Measurements from ENCODE around the gene HENMT1.

Gene HENMT1

GRCh38 chr1:108665067-108665466, 4.2 kb upstream of the HENMT1 start:
- Histone ChIP-seq H3K4me3 (replicated peaks; ENCODE audit: insufficient read depth, low read length) (no peak overlapping the region), H3K27me3 (ENCODE audit: insufficient read depth, poor library complexity, severe bottlenecking) (no peaks in the 10 kb centered on the region), H3K27ac (replicated peaks) (no peak overlapping the region)
- TF ChIP-seq POLR2AphosphoS5 (IDR thresholded peaks at IDR 0.05; ENCODE audit: low read depth) (no peak), SPI1 (IDR thresholded peaks at IDR 0.05; ENCODE audit: borderline replicate concordance, low read depth) (no peak), REST (IDR thresholded peaks at IDR 0.05; ENCODE audit: insufficient replicate concordance, low read depth) (no peak), GABPA (IDR thresholded peaks at IDR 0.05; ENCODE audit: low read depth) (no peak)
- TF ChIP-seq, protein P1, sequence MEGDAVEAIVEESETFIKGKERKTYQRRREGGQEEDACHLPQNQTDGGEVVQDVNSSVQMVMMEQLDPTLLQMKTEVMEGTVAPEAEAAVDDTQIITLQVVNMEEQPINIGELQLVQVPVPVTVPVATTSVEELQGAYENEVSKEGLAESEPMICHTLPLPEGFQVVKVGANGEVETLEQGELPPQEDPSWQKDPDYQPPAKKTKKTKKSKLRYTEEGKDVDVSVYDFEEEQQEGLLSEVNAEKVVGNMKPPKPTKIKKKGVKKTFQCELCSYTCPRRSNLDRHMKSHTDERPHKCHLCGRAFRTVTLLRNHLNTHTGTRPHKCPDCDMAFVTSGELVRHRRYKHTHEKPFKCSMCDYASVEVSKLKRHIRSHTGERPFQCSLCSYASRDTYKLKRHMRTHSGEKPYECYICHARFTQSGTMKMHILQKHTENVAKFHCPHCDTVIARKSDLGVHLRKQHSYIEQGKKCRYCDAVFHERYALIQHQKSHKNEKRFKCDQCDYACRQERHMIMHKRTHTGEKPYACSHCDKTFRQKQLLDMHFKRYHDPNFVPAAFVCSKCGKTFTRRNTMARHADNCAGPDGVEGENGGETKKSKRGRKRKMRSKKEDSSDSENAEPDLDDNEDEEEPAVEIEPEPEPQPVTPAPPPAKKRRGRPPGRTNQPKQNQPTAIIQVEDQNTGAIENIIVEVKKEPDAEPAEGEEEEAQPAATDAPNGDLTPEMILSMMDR (IDR thresholded peaks at IDR 0.05; ENCODE audit: insufficient read depth, low read length): no peak
- no peak for DNase-seq (ENCODE audit: low read depth in 1 of 2, low spot score in 1 of 2)

GRCh38 chr1:108664481-108664880, 3.6 kb upstream of the HENMT1 start:
- no peak overlapping the region for H3K27ac ChIP-seq (replicated peaks)
- H3K27me3 ChIP-seq (ENCODE audit: insufficient read depth, poor library complexity, severe bottlenecking): no peaks in the 10 kb centered on the region
- TF ChIP-seq GABPA (IDR thresholded peaks at IDR 0.05; ENCODE audit: low read depth): no peak
- TF ChIP-seq, protein P1 (IDR thresholded peaks at IDR 0.05; ENCODE audit: insufficient read depth, low read length): no peak
- no peak for TF ChIP-seq POLR2AphosphoS5 (IDR thresholded peaks at IDR 0.05; ENCODE audit: low read depth)
- TF ChIP-seq SPI1 (IDR thresholded peaks at IDR 0.05; ENCODE audit: borderline replicate concordance, low read depth): peak; percentile 40; the same call in 1 of the 2 replicates
- DNase-seq (ENCODE audit: low read depth in 1 of 2, low spot score in 1 of 2): no peak
- H3K4me3 ChIP-seq (replicated peaks; ENCODE audit: insufficient read depth, low read length): no peak overlapping the region

GRCh38 chr1:108663074-108663473, 2.2 kb upstream of the HENMT1 start:
- Histone ChIP-seq H3K4me3 (replicated peaks; ENCODE audit: insufficient read depth, low read length) (no peak overlapping the region), H3K27ac (replicated peaks) (no peak overlapping the region), H3K27me3 (ENCODE audit: insufficient read depth, poor library complexity, severe bottlenecking) (no peaks in the 10 kb centered on the region)
- no peak for TF ChIP-seq REST (IDR thresholded peaks at IDR 0.05; ENCODE audit: insufficient replicate concordance, low read depth)
- TF ChIP-seq SPI1 (IDR thresholded peaks at IDR 0.05; ENCODE audit: borderline replicate concordance, low read depth): no peak
- no peak for TF ChIP-seq POLR2AphosphoS5 (IDR thresholded peaks at IDR 0.05; ENCODE audit: low read depth)
- no peak for TF ChIP-seq GABPA (IDR thresholded peaks at IDR 0.05; ENCODE audit: low read depth)
- TF ChIP-seq, protein P1 (IDR thresholded peaks at IDR 0.05; ENCODE audit: insufficient read depth, low read length): no peak
- DNase-seq (ENCODE audit: low read depth in 1 of 2, low spot score in 1 of 2): no peak
